Aorta (tissue), 5 donors: ENCODE data around the gene ANKRD1. TPM values are rescaled to one million over a fixed set of nuclear protein-coding genes. Genes with fewer than 3 reads are reported as not detected.
A peak's percentile ranks its signal among the peaks of the same experiment; 100 is the strongest.

Source experiments
- ATAC-seq: fragments of 200-7000 bp; cut with Tn5 transposase; one replicate; pipeline ENCODE4 v1.9.1; 2022; ENCODE audit warnings: moderate library complexity; ENCODE audit not compliant: low FRiP score
- DNase-seq, 2 donors: peaks; one replicate each; pipeline ENCODE4 v3.0.0-alpha.2; 2020
- H3K27ac ChIP-seq, 2 donors: one replicate each; pipeline ENCODE4 v1.5.1; 2013; ENCODE audit warnings: low read length in 2 of 2, mild to moderate bottlenecking in 2 of 2, moderate library complexity in 2 of 2, control low read depth in 1 of 2, inconsistent platforms in 1 of 2, low read depth in 1 of 2
- H3K27me3 ChIP-seq, 2 donors: one replicate each; pipeline ENCODE4 v1.6.1; 2013; ENCODE audit warnings: control low read depth in 1 of 2, low read length in 1 of 2, mild to moderate bottlenecking in 1 of 2, moderate library complexity in 1 of 2; ENCODE audit not compliant: insufficient read depth in 2 of 2, control insufficient read depth in 1 of 2
- H3K36me3 ChIP-seq, 2 donors: one replicate each; pipeline ENCODE4 v1.6.1; 2013; ENCODE audit warnings: control low read depth in 1 of 2, low read length in 1 of 2, mild to moderate bottlenecking in 1 of 2; ENCODE audit not compliant: insufficient read depth in 2 of 2, control insufficient read depth in 1 of 2
- H3K4me1 ChIP-seq, 2 donors: one replicate each; pipeline ENCODE4 v1.6.1; 2013; ENCODE audit warnings: low read length in 2 of 2, control low read depth in 1 of 2, mild to moderate bottlenecking in 1 of 2, moderate library complexity in 1 of 2; ENCODE audit not compliant: insufficient read depth in 2 of 2, control insufficient read depth in 1 of 2
- H3K4me3 ChIP-seq, 2 donors: one replicate each; pipeline ENCODE4 v1.5.1; 2013; ENCODE audit warnings: low read length in 2 of 2, control low read depth in 1 of 2, mild to moderate bottlenecking in 1 of 2
- H3K9me3 ChIP-seq: one replicate; pipeline ENCODE4 v1.6.1; 2013; ENCODE audit warnings: mild to moderate bottlenecking, low read length; ENCODE audit not compliant: control insufficient read depth
- WGBS, 2 donors: extraction: QIAGEN DNeasy Blood & Tissue Kit; methylation state at CpG; one replicate each; pipeline ENCODE4 v1.1.7; 2013; 5-methylcytosine and 5-hydroxymethylcytosine counted together
- intact Hi-C, 2 donors: fragments of 100-400 bp; cut with DNase I; formaldehyde crosslinking; loops; one replicate each; pipeline versions ENCODE4 v1.14.2 to v1.15.0; 2022
- polyA plus RNA-seq, 2 donors: library from polyadenylated mRNA; stranded (reverse); fragments of 200-250 nt; gene quantifications; one replicate each; pipeline ENCODE4 v1.2.3, GENCODE V29; 2013
- total RNA-seq, 2 donors: library from RNA; stranded (reverse); fragmentation: NEBNext Ultra II Directional; extraction: Animal tissue kit (Norgen Biotek cat#: 25700); gene quantifications; one replicate each; pipeline ENCODE4 v1.2.1, GENCODE V29; 2021
- donor health status: healthy with polysubstance abuse.
- donor health status: Bipolar disorder and iron deficiency.
- donor health status: DM: no; HTN: no; CAD: no.
- donor health status: DM: no; HTN: no; CAD: no.
- donor health status: DM: yes; HTN: yes; CAD: no.

Gene ANKRD1
- total and polyA plus RNA-seq, 4 donors: 0.30 to 62.9 (median 21.5) TPM

GRCh38 chr10:90925079-90926029 lies 4.5 kb upstream of the ANKRD1 start:
- no peaks in the 10 kb centered on the region for H3K27me3 ChIP-seq
- H3K4me1 ChIP-seq: peaks cover 3 to 5% of the 10 kb centered on the region in 2 donors
- no peaks in the 10 kb centered on the region for H3K36me3 ChIP-seq
- DNase-seq (no peak), ATAC-seq (no peak)
- H3K9me3 ChIP-seq: no peaks in the 10 kb centered on the region
- peak overlapping the region in 1 of 2 donors; percentile 81 for H3K27ac ChIP-seq
- intact Hi-C loops: no loop called here
- no peak overlapping the region for H3K4me3 ChIP-seq
- 93 to 94% methylated on average over 5 of the region's 5 CpGs for WGBS, 2 donors

- Histone ChIP-seq H3K36me3 (no peaks in the 10 kb centered on the region), H3K27me3 (no peaks in the 10 kb centered on the region), H3K4me3 (no peak overlapping the region), H3K27ac (no peak overlapping the region), H3K9me3 (no peaks in the 10 kb centered on the region), H3K4me1 (peaks cover 0 to 3% of the 10 kb centered on the region in 2 donors)
- 38 to 40% methylated on average over 3 of the region's 3 CpGs for WGBS, 2 donors
- no peak for DNase-seq
- intact Hi-C loops: loop anchor here in 1 of 2 donors (5.0 kb wide), 1 partner anchor 343 kb away; no protein-coding TSS in a partner anchor
- no peak for ATAC-seq
Measured at GRCh38 chr10:90924552-90924951, 3.7 kb upstream of the ANKRD1 start.

- Histone ChIP-seq H3K4me3 (no peak overlapping the region), H3K4me1 (peaks cover 0 to 3% of the 10 kb centered on the region in 2 donors), H3K36me3 (no peaks in the 10 kb centered on the region), H3K27ac (no peak overlapping the region), H3K9me3 (no peaks in the 10 kb centered on the region), H3K27me3 (no peaks in the 10 kb centered on the region)
- ATAC-seq: no peak
- 84 to 90% methylated on average over 2 of the region's 2 CpGs for WGBS, 2 donors
- DNase-seq: no peak
- intact Hi-C loops: loop anchor here in 1 of 2 donors (5.0 kb wide), 1 partner anchor 344 kb away; no protein-coding TSS in a partner anchor
Measured at GRCh38 chr10:90923111-90923731, 2.3 kb upstream of the ANKRD1 start.

DNA sequence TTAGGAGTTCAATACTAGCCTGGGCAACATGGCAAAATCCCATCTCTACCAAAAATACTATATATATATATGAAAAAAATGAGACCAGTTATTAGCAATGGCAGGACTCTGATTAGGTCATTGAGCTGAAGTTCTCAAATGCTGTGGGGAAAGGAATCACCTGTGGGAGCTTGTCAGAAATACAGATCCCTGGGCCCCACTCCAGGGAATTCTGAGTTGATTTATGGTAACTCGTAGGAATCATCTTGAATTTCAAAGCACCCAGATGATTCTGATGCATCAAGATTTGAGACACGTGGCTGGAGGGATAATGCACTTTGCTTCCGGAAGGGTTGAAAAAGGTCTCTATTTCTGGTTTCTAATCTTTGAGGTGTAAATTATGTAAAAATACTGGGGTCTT lies 1.0 kb upstream of the ANKRD1 start:
- Histone ChIP-seq H3K9me3 (no peaks in the 10 kb centered on the region), H3K4me3 (no peak overlapping the region), H3K27me3 (no peaks in the 10 kb centered on the region), H3K27ac (no peak overlapping the region), H3K36me3 (no peaks in the 10 kb centered on the region), H3K4me1 (peaks cover 0 to 3% of the 10 kb centered on the region in 2 donors)
- DNase-seq: no peak
- 92 to 95% methylated on average over 3 of the region's 3 CpGs for WGBS, 2 donors
- intact Hi-C loops: loop anchor here in 1 of 2 donors (5.0 kb wide), 1 partner anchor 345 kb away; no protein-coding TSS in a partner anchor
- no peak for ATAC-seq

- ATAC-seq (no peak), DNase-seq (no peak)
- intact Hi-C loops: loop anchor here (5.0 to 10.0 kb wide), 2 partner anchors 125 to 347 kb away; no protein-coding TSS in a partner anchor
- H3K27ac ChIP-seq: no peak overlapping the region
- peaks cover 0 to 1% of the 10 kb centered on the region in 2 donors for H3K4me1 ChIP-seq
- no peaks in the 10 kb centered on the region for H3K9me3 ChIP-seq
- H3K36me3 ChIP-seq: no peaks in the 10 kb centered on the region
- H3K4me3 ChIP-seq: no peak overlapping the region
- 90 to 93% methylated on average over 8 of the region's 8 CpGs for WGBS, 2 donors
- no peaks in the 10 kb centered on the region for H3K27me3 ChIP-seq
Measured at GRCh38 chr10:90919683-90920574, 958 bp downstream of the ANKRD1 start.

DNA sequence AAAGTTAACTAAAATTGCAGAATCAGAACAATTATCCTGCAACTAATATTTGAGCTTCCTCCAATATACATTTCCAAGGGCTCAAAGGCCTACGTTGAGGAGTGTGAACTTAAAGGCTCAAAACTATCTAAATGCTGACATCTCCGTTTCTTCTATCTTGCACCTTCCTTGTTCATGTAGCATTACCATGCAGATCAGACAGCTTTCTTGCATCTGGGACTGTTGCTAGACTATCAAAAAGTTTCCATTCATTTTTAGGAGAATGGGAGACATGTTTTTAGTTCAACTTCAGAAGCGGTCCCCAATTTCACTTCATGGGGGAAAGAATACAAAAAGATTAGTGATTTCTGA lies 2.9 kb downstream of the ANKRD1 start:
- Histone ChIP-seq H3K27ac (no peak overlapping the region), H3K4me1 (no peaks in the 10 kb centered on the region), H3K4me3 (no peak overlapping the region), H3K36me3 (no peaks in the 10 kb centered on the region), H3K27me3 (no peaks in the 10 kb centered on the region), H3K9me3 (no peaks in the 10 kb centered on the region)
- intact Hi-C loops: loop anchor here in 1 of 2 donors (10.0 kb wide), 1 partner anchor 127 kb away; no protein-coding TSS in a partner anchor
- 95% methylated on average over 3 of the region's 3 CpGs for WGBS, 2 donors
- DNase-seq (no peak), ATAC-seq (no peak)

GRCh38 chr10:90917238-90917967 lies 3.5 kb downstream of the ANKRD1 start:
- no peak overlapping the region for H3K4me3 ChIP-seq
- no peak for DNase-seq
- no peaks in the 10 kb centered on the region for H3K27me3 ChIP-seq
- 82 to 86% methylated on average over 8 of the region's 8 CpGs for WGBS, 2 donors
- intact Hi-C loops: loop anchor here in 1 of 2 donors (10.0 kb wide), 1 partner anchor 127 kb away; no protein-coding TSS in a partner anchor
- H3K27ac ChIP-seq: no peak overlapping the region
- H3K36me3 ChIP-seq: no peaks in the 10 kb centered on the region
- ATAC-seq: no peak
- no peaks in the 10 kb centered on the region for H3K4me1 ChIP-seq
- no peaks in the 10 kb centered on the region for H3K9me3 ChIP-seq
